ENCODE results near the gene RAP1GAP.
"Not testable (repeated sequence)": the region's sequence is repeated elsewhere in the genome, so short reads cannot be mapped to it uniquely, and the experiment has no call there.

RAP1GAP gene

DNA sequence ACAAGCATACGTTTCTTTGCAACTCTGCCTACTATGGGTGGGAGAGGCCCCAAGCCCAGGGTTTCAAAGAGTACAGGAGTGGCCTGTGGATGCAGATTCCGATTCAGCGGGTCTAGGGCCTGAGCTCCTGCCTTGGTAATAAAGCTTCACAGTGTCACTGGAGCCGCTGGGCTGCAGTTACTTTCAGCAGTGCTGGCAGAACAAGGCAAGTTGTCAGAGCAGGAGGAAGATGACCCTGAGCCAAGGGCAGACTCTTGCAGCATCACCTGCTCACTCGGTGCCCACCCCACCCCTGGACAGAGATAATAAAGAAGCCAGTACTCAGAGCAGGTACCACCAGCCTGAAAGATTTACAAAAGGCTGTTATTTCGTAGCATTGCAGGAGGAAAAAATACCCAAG lies 8.0 kb upstream of the RAP1GAP start:
- DNase-seq (ENCODE audit: low read depth in 3 of 3) = no peak

DNA sequence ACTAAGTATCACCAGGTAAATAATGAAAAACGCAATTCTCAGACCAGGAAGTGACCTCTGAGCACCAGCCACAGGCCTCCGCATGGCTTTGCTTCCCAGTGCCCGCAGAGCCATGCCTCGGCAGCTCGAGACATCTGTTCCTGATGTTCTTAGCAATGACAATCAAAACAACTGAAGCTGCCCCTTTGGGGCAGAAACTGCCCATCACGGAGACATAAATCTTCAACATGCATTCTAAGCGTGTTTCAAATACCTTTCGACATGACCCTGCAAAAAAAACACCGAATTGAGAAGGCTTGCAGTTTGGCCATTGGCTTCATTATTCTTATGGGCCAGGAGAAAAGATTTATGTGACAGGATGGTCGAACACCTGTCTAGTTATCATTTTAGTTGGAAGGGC lies 5.8 kb upstream of the RAP1GAP start:
- no peak for DNase-seq (ENCODE audit: low read depth in 3 of 3)

DNA sequence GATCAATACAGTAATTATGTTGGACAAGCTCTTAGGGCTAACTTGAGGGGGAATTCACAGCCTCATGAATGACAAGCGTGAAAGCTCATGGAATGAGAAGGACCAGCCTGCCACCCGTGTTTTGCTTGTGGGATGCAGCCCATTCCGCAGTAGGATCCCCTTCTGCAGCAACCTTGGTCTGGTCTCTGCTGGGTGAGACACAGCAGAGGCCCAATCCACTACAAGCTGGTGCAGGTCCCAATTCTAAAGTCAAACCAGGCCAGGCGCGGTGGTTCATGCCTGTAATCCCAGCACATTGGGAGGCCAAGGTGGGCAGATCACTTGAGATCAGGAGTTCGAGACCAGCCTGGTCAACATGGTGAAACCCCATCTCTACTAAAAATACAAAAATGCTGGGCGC lies 4.7 kb upstream of the RAP1GAP start:
- not testable (repeated sequence) for DNase-seq (ENCODE audit: low read depth in 3 of 3)

DNA sequence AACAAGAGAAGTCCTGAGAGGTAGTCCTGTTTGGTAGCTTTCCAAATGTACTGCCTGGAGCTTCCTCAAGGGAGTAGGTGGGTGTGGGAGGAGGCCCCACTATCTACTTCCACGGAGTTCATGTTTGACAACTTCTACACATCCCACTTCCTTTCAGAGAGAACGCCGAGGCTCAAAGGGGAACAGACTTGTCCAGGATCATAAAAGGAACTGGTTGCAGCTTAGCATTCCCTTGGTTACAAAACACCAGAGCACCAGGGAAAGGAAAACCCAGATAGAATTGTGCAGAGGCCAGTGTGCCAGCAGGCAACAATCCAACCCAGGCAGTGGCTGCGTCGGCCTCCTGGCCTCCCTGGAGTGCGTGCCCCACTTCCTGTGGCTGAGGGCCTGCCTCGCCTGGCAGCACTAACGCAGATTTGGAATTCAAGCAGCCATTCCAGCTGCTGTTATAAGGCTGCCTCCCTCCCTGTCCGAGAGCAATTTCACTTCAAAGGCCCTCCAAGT lies 4.2 kb upstream of the RAP1GAP start:
- no peak for DNase-seq (ENCODE audit: low read depth in 3 of 3)

DNA sequence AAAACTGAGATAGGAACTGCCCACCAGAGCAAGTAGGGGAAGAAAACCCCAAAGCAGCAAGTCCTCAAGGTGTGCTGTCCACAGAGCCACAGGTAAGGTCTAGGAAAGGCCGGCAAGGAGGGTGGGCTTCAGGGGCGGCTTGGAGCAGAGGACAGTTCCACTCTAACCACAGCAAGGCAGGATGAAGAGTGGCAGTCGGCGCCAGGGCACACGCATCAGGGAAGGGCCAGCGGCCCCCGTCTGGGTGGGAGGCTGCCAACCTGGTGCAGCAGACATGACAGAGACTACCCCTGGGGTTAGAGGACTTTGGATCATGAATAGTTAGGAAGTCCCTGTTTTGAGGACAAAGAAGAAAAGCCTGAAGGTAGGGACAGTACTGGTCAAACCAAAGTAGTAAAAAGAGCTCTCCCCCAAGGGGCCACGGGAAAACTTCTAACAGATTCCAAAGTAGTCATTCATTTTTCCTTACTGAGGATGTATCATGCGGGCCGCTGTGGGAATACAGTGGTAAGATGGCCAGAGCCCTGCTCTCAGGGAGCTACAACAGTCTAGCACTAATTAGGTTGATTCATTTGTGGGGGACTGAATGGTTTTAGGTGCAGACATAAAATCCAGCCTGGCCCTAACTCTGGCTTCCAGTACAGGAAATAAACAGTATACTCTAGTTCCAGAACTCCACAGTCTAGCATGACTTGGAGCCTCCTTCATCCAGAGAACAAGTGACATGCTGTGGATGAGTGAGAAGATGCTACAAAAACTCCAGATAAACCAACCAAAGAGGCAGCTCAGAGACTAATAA lies 3.5 kb upstream of the RAP1GAP start:
- DNase-seq (ENCODE audit: low read depth in 3 of 3) = no peak

DNA sequence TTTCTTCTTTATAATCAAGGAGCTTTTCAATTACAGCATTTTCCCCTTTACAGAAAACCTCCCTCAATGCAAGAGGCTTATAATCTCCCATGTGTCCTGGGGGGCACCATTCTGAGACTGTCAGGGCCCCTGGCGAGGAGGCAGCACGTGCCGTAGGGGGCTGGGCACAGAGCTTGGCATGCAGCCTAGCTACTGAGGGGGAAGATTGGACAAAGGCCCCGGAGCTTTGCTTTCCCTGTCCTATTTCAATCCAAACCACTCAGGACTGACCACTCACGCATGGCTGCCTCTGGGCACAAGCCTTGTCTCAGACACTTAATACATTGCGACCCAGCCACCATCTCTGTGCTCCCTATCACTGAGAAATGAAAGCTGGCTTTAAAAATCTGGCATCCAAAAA lies 2.8 kb upstream of the RAP1GAP start:
- no peak for DNase-seq (ENCODE audit: low read depth in 3 of 3)

DNA sequence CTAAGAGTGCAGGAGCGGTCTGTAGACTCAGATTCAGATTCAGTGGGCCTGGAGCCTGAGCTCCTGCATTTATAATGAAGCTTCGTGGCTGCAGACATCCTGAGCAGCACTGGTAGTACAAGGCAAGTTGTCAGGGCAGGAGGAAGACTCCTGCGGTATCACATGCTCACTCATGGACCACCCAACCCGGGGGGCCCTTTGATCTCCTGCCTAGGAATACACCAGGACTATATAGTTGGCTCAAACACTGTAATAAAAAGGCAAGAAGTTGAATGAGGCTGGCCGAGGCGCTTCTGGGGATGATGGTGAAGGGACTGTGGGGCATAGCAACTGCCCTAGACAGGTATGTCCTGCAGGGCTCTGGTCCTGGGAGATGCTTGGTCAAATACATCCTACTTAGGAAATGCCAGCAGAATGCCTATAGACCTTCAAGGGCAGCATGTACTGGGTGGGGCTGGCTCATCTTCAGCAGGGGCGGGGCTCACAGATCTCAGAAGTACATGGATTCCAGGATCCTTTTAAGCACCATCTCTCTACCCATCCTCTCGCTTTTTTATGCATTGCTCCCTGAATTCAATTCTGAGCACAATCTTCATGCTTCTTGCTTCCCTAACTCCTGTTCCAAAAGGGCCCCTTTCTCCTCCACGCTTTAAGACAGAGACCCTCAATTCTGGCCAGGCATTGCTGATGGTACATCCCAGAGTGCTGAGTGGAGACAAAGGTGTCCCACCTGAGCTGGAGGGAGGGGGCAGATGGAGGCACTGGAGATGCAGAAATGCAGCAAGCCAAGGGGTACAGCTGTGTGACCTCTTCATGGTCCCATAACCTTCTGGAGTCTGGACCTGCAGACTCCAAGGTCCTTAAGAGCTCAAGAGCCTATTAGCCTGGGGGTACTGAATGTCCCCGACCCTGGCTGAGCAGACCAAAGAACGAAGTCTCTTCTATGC lies 2.1 kb upstream of the RAP1GAP start:
- DNase-seq (ENCODE audit: low read depth in 3 of 3) = no peak

DNA sequence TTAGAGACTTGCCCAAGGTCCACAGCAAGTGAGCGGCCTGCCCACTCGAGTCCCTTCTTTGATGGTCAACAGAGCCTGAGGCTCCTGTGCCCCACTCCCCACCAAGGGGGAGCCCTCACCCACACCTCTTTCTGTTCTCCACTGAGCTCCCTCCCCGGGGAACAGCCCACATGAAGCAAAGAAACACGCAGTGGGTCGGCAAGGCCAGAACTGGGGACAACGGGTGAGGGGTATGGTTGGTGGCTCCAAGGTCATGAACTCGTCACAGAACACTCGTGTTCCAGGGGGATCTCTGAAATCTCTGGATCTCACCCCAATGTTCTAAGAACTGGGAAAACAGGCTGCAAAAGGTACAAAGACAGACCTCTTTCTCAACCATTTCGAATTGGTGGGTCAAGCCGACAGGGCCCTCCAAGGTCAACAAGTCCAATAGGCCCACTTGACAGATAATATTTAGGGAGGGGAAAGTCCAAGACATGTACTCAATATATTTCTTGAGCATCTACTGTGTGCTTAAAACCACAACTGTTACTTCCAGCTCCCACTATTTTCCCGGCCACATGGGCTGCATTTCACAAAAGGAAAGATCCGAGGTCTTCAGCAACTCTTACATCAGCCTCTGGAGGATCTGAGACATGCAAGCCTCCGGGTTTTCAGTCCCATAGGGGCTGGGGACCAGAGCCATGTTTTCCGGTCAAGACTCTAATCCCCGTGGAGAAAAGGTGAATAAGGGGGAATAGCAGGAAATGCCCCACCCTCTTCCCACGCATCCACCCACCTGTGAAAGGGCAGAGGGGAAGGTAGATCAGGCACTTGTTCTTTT lies 1.1 kb upstream of the RAP1GAP start:
- DNase-seq (ENCODE audit: low read depth in 3 of 3) = no peak

DNA sequence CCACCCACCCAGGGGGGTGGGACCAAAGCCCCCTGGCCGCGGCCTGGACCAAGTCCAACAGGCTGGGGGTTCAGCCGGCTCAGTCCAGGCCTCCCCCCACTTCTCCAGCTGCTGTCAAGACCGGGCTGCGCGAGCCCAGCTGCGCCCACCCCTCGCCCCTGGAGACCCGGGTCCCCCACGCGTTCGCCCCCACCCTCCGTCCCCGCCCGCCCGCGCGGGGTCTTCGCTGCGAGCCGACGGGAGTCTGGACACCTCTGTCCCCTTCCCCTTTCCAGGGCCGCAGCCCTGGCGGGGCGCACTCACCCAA lies 253 bp downstream of the RAP1GAP start:
- no peak for DNase-seq (ENCODE audit: low read depth in 3 of 3)

DNA sequence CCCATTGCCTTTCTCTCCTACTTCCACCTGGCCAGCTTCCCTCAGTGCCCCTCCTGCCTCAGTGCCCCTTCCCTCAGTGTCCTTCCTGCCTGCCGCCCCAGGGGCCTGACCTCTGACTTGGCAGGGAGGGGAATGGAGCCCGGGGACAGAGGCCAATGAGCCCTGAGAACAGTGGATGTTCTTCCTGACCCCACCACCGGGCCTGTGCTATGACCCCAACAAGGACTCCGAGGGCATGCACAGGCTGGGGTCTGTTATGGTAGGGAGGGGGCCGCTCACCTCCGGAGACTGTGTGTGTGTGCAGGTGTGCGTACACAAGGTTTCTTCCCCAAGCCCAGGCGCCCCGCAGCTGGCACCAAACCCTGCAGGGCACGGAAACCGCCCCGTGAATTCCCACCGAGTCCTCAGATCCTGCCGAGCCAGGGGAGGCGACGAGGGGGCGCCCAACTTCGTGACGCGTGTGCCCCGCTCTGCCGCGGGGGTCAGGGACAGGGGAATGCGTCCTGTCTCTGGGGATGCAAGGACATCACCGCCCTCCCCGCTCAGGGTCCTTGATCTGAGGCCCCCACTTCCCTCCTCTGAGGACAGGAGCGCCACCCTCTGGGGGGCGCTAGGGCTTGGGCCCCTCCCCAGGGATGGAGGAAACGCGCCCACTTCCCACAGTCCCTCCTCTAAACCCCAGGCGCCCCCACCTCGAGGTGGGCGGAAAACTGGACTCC lies 766 bp downstream of the RAP1GAP start:
- DNase-seq (ENCODE audit: low read depth in 3 of 3) = no peak

DNA sequence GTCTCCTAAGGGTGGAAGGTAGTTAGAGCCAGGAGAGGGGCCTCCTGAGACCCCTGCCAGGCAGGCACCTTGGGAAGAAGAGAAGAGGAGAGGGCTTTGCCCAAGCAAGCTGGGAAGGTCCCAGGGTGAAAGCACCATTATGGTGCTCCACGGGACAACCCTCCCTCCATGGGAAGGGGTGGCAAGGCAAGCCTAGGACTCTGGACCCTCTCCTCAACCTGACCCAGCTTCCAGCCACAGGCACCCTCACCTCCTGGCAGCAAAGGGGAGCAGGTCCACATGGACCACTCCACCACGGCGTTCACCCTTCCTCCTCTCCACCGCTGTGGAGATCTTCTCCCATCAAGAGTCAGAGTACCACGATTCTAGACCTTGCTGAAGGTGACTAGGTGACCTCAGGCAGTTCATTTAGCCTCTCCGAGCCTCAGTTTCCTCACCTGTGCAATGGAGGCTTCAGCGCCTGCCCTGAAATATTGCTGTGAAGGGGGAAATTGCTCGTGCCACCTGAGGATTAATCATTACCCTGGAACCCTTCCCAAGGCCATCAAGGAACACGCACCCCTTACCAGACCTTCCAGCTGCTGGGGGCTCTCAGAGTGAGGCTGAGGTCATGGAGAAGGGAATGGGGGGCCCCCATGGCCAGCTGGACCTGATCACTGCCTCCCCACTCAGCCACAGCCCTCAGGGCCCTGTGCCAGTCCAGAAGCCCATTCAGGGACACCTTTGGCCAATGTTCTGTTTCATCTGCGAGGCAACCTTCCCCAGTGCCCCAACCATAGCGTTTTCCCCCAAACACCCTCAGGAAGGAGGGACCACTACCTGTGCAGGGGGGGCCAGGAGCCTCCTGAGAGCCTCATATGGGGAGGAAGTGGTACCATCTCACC lies 1.6 kb downstream of the RAP1GAP start:
- DNase-seq (ENCODE audit: low read depth in 3 of 3) = no peak

DNA sequence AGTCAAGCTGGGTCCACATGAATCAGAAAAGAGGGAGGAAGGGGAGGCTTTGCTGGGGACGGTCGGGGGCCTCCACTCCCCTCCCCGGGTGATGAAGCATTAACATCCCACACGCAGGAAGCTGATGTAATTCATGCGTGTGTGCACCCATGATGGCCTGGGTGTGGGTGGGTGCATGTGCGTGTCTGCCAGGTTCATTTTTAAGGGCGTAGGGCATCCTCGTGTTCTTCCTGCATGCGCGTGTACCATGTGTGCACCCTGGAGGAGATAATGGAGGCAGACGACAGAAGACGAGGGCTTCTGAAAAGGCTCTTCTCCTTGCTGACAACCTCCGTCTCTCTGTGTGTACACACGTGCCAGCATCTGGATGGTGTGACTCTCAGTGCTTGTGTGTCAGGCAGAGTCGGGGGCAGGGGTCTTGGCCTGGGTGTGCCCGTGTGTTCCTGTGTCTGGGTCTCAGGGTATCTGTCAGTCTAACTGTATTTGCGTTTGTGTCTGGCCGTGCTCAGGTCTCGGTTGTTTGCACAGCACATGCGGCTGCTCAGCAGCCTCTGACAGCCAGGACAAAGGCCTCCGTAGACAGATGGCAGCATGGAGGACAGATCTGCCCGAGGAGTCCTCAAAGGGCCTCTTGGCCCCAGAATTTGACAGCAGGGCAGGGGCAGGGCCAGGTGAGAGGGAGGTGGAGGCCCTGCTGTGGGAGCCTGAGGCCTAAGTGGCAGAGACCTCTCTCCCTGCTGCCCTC lies 2.4 kb downstream of the RAP1GAP start:
- DNase-seq (ENCODE audit: low read depth in 3 of 3) = no peak

DNA sequence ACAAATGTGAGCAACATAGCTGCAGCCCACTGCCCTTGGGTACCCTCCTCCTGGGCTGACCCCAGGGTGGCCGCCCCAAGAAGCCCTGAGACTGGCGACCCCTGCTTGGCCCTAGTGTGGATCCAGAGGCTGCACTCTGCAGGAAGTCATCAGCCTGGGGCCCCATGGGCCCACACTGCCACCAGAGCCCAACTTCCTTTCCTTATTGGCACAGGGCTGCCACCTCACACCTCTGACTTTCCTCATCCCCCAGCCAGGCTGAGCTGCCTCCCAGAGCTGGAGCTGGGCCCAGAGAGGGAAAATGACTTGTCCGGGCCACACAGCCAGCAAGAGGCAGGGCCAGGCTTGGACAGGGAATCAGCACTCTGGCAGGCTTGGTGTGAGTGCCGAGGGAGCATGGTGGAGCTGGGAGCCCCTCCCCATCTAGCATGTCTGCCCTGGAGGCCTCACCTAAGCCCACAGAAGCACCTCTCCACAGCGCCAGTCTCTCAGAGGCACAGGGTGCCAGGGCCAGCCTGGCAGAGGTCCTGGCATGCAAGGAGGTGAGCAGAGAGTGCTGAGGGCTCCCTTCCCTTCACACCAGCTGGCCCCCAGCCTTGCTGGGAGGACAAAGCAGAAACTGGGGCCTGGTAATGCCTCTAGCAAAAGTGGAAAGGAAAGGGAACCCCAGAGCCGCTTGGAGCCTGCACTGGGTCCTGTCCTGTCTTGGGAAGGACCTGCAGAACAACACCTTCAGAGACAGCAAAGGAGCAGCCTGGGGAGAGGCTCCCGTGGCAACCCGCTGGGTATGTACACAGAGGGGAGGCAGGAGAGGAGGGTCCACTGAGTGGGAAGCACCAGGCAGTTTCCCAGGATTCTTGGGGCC lies 3.2 kb downstream of the RAP1GAP start:
- no peak for DNase-seq (ENCODE audit: low read depth in 3 of 3)

DNA sequence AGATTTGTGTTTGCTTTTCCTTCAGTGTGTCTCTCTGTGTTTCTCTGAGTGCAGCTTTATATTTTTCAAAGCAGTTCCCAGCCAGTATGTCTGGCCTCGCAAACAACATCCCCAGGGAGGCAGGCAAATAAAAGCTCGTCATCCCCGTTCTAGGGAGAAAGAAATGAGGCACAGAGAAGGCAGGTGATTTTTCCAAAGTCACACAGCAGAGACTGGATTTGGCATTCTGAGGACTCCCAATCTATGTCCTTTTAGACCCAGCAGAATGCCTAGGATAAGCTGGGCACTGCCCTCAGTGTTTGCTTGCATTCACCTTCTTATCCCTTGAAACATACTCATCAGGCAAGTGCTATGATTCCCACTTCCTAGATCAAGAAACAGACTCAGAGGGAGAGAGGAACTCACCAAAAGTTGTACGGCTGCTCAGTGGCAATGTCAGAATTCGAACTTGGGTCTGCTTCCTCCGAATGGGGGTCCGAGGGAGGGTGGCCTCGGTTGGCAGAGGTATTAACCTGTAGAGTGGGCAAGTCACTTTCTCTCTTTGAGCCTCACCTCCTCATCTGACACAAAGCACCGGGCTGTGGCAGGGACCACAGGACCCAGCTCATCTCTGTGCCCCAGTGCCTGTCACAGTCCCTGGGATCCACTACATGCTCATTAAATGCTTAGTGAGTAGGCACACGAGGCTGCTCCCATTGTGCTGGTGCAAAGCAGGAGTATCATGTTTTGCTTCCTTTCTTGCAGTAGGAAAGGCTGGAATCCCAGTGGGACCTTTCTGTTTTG lies 4.2 kb downstream of the RAP1GAP start:
- no peak for DNase-seq (ENCODE audit: low read depth in 3 of 3)

DNA sequence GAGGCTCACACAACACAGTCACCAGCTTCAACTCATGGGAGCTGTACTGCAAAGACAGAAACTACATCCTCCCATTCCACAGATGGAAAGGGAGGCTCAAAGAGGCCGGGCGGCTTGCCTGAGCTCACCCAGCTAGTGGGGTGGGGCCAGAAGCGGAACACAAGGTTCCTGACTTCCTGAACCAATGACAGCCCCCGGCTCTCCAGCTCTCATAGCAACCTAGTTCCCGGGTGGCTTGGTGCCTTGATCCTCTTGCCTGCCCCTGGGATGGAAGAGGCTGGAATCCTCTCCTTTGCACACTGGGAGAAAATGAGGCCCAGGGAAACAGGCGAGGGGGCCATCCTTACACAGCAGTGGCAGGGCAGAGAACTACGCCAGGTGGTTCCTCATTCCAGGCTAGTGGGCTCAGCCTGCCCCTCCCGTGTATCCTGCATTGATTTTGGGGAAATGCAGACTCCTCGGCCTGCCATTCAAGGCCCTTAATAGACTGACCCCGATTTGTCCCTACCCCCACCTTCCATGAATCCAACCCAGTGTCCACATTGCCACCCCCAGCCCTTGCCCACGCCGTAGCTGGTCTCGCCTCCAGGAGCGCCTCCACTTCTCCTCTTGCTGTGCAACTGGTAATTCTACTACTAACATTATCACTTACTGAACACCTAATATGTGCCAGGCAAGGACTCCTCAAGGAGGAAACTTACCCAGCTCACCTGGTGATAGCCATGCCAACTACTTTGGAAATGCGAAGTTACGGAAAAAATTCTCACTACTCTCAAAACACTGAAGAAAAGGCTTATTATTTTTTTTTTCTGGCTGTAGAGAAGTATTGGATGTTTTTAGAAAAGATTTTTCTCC lies 5.0 kb downstream of the RAP1GAP start:
- DNase-seq (ENCODE audit: low read depth in 3 of 3) = no peak

DNA sequence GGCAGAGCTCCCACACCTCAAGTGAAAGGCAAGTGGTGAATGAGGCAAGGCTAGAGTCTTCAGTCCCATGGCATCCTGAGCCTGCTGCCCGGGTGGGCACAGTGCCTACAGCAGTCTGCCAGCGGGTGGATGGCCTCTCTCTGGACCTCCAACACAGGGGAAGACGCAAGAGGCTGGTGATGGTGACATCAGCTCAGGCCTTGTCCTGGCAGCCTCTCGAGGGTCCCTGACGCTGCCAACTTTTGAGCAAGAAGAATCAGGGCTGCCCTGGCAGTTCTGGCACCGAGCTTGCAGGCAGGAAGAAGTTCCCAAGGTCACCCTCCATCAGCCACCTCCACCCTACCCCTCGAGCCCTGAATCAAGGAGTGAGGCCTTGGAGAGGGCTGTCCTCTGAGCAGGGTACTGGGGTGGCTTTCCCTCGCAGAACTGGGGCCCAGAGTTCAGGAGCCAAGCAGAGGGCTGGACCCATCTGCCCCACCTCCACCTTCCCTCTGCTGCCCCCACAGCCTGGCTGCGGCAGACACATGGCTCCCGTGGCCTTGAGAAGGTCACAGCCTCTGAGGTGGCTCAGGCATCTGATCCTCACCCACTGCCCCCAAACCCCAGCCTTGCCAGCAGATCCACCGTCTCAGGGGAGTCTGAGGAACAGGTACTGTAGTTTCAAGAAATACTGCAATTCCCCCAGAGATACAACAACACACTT lies 5.8 kb downstream of the RAP1GAP start:
- no peak for DNase-seq (ENCODE audit: low read depth in 3 of 3)

Data from stimulated activated CD4-positive, alpha-beta T cell treated with anti-CD3 and anti-CD28 coated beads, TNF-alpha, amount 100 ng/mL, for 24 hours (primary cell).